Fibroblast of peridontal ligament (primary cell): ENCODE data around the gene ALOX12.
"Not testable (repeated sequence)": the region's sequence is repeated elsewhere in the genome, so short reads cannot be mapped to it uniquely, and the experiment has no call there.

Experiments
- DNase-seq: peaks from one replicate; pipeline ENCODE4 v3.0.0-alpha.2; 2010; ENCODE audit errors: extremely low read depth

The ALOX12 gene

GRCh38 chr17:7046127-7046724 lies 50.4 kb downstream of the ALOX12 start:
- no peak for DNase-seq

- DNase-seq: not testable (repeated sequence)
These were observed 51.0 kb downstream of the ALOX12 start for GRCh38 chr17:7046725-7047397.

- no peak for DNase-seq
These were observed 51.7 kb downstream of the ALOX12 start for GRCh38 chr17:7047566-7047965.

- DNase-seq: no peak
These were observed 53.1 kb downstream of the ALOX12 start for GRCh38 chr17:7048968-7049367.

- DNase-seq: not testable (repeated sequence)
These were observed 54.7 kb downstream of the ALOX12 start for GRCh38 chr17:7050583-7050982.

- no peak for DNase-seq
These were observed 60.5 kb downstream of the ALOX12 start for GRCh38 chr17:7056386-7056785.

GRCh38 chr17:7058831-7059447 lies 63.1 kb downstream of the ALOX12 start:
- DNase-seq: no peak
